Stimulated activated CD4-positive, alpha-beta T cell treated with anti-CD3 and anti-CD28 coated beads, Interleukin-12 subunit alpha, Interleukin-12 subunit beta, amount 100 ng/mL, for 48 hours (primary cell): ENCODE results near the gene SLC1A4.

Source experiments
- DNase-seq, 3 donors: peaks; one replicate each; pipeline ENCODE4 v3.0.0-alpha.2; 2020; ENCODE audit warnings: low read depth in 2 of 3, low spot score in 1 of 3

Gene SLC1A4

DNA sequence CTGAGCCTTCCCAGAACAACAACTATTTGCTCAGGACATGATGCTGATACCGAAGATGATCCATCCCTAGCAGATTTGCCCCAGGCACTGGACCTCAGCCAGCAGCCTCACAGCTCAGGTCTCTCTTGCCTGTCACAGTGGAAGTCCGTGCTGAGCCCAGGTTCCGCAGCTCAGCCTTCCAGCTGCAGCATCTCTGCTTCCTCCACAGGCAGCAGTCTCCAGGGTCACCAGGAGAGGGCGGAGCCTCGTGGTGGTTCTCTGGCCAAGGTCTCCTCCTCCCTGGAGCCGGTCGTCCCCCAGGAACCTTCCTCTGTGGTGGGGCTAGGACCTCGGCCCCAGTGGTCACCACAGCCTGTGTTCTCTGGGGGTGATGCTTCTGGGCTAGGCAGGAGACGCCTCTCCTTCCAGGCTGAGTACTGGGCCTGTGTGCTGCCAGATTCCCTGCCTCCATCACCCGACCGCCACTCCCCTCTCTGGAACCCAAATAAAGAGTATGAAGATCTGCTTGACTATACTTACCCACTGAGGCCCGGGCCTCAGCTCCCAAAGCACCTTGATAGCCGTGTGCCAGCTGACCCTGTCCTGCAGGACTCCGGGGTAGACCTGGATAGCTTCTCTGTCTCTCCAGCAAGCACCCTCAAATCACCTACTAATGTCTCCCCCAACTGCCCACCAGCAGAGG lies 82.4 kb downstream of the SLC1A4 start:
- no peak for DNase-seq

DNA sequence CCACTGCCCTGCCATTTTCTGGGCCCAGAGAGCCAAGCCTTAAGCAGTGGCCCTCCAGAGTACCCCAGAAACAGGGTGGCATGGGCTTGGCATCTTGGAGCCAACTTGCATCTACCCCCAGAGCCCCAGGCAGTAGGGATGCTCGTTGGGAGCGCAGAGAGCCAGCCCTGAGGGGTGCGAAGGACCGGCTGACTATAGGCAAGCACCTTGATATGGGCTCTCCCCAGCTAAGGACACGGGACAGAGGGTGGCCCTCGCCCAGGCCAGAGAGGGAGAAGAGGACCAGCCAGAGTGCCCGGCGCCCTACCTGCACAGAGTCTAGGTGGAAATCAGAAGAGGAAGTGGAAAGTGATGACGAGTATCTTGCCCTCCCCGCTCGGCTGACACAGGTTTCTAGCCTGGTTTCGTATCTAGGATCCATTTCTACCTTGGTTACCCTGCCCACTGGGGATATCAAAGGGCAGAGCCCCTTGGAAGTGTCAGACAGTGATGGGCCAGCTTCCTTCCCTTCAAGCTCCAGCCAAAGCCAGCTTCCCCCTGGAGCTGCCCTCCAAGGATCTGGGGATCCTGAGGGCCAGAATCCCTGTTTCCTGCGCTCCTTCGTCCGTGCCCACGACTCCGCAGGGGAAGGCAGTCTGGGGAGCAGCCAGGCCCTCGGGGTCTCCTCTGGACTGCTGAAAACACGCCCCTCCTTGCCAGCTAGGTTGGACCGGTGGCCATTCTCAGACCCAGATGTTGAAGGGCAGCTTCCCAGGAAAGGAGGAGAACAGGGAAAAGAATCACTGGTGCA lies 83.2 kb downstream of the SLC1A4 start:
- DNase-seq: no peak
